ENCODE data around the gene AKAP11. TPM values are rescaled to one million over a fixed set of nuclear protein-coding genes. Genes with fewer than 3 reads are reported as not detected.

AKAP11 gene
- total and polyA plus RNA-seq, 2 of the 13 experiments (the other 11 are each of a cell fraction or from before 2014, with no cell fraction given), result 7.2 to 9.8 TPM

- TF ChIP-seq ZNF318 (CRISPR knock-in tag; IDR thresholded peaks at IDR 0.05) (no peak), ZNF407 (CRISPR knock-in tag; IDR thresholded peaks at IDR 0.05; ENCODE audit: not compliant biosample characterization) (no peak), HNRNPL (IDR thresholded peaks at IDR 0.05; ENCODE audit: low read depth, low read length) (no peak), KMT2A (CRISPR knock-in tag; IDR thresholded peaks at IDR 0.05) (no peak), ZNF883 (CRISPR knock-in tag; IDR thresholded peaks at IDR 0.05; ENCODE audit: not compliant biosample characterization) (no peak), ZNF234 (CRISPR knock-in tag; conservative IDR thresholded peaks at IDR 0.05) (no peak), RARA (CRISPR knock-in tag; IDR thresholded peaks at IDR 0.05) (no peak), MTA3 (CRISPR knock-in tag; IDR thresholded peaks at IDR 0.05) (no peak)
Observed at GRCh38 chr13:42361701-42362100, 89.7 kb downstream of the AKAP11 start (continued).
